ENCODE measurements around the gene KMT2D. TPM values are rescaled to one million over a fixed set of nuclear protein-coding genes. Genes with fewer than 3 reads are reported as not detected.

The KMT2D gene
- total RNA-seq, 4 donors from 2014 or later, result 29.4 to 67.9 (median 47.9) TPM

GRCh38 chr12:49070971-49071370 lies 10.4 kb upstream of the KMT2D start:
- no peak overlapping the region for H3K4me3 ChIP-seq
- no peaks in the 10 kb centered on the region for H3K27me3 ChIP-seq
- intact Hi-C loops (cut with DNase I), result no loop called here
- peaks cover 8 to 20% (median 12%) of the 10 kb centered on the region in 3 donors for H3K4me1 ChIP-seq
- no peaks in the 10 kb centered on the region for H3K36me3 ChIP-seq
- WGBS, 2 donors, result 92 to 93% methylated on average over 11 of the region's 11 CpGs
- DNase-seq, result no peak
- TF ChIP-seq POLR2A (IDR thresholded peaks at IDR 0.05), result no peak
- no peak for TF ChIP-seq CTCF (IDR thresholded peaks at IDR 0.05)
- H3K9me3 ChIP-seq, result no peaks in the 10 kb centered on the region
- no peak overlapping the region for H3K27ac ChIP-seq

- intact Hi-C loops (cut with DNase I), result loop anchor here (10.0 kb wide), 1 partner anchor 55 kb away; no protein-coding TSS in a partner anchor
- 0% methylated on average over 18 to 25 of the region's 60 CpGs for whole genome bisulfite sequencing, 2 donors
These were observed 9.1 kb upstream of the KMT2D start, which contains the start of gene RHEBL1 for GRCh38 chr12:49069507-49070346. Gene RHEBL1 (minus strand): TSS chr12:49069979. CDS start chr12:49069785, 194 bp downstream.

GRCh38 chr12:49068879-49069506 lies 8.4 kb upstream of the KMT2D start:
- Histone ChIP-seq H3K36me3 (no peaks in the 10 kb centered on the region), H3K27ac (peak overlapping the region; percentile 71 to 90 (median 82)), H3K27me3 (no peaks in the 10 kb centered on the region), H3K4me1 (peaks cover 8 to 23% (median 12%) of the 10 kb centered on the region in 3 donors), H3K4me3 (peak overlapping the region; percentile 64 to 86 (median 73)), H3K9me3 (no peaks in the 10 kb centered on the region)
- intact Hi-C loops (cut with DNase I), result loop anchor here (10.0 kb wide), 1 partner anchor 56 kb away; no protein-coding TSS in a partner anchor
- TF ChIP-seq POLR2A (IDR thresholded peaks at IDR 0.05) (no peak), CTCF (IDR thresholded peaks at IDR 0.05) (no peak)
- no peak for DNase-seq
- 18 to 25% methylated on average over 20 of the region's 21 CpGs for WGBS, 2 donors

More at GRCh38 chr12:49069507-49070346, 9.1 kb upstream of the KMT2D start, which contains the start of gene RHEBL1:
- H3K36me3 ChIP-seq, result no peaks in the 10 kb centered on the region
- H3K27ac ChIP-seq, result peak within 1 kb of the TSS; percentile 71 to 90 (median 82)
- H3K4me3 ChIP-seq, result peak within 1 kb of the TSS; percentile 64 to 86 (median 73)
- H3K27me3 ChIP-seq, result no peaks in the 10 kb centered on the region
- H3K4me1 ChIP-seq, result peaks cover 8 to 20% (median 12%) of the 10 kb centered on the region in 3 donors
- DNase-seq, result peak; percentile 94
- H3K9me3 ChIP-seq, result no peaks in the 10 kb centered on the region
- TF ChIP-seq POLR2A (IDR thresholded peaks at IDR 0.05), result peak in 2 of 4 donors; percentile 30 to 64
- TF ChIP-seq CTCF (IDR thresholded peaks at IDR 0.05), result peak in 1 of 6 experiments; percentile 50

- intact Hi-C loops (cut with DNase I), result loop anchor here (10.0 kb wide), 1 partner anchor 59 kb away; no protein-coding TSS in a partner anchor
- Histone ChIP-seq H3K9me3 (no peaks in the 10 kb centered on the region), H3K27me3 (no peaks in the 10 kb centered on the region), H3K4me1 (peaks cover 8 to 35% (median 12%) of the 10 kb centered on the region in 3 donors), H3K36me3 (no peaks in the 10 kb centered on the region), H3K27ac (no peak overlapping the region), H3K4me3 (no peak overlapping the region)
- WGBS, 2 donors, result 67 to 81% methylated on average over 4 of the region's 4 CpGs
- DNase-seq, result no peak
- TF ChIP-seq POLR2A (IDR thresholded peaks at IDR 0.05) (no peak), CTCF (IDR thresholded peaks at IDR 0.05) (no peak)
These were observed 5.5 kb upstream of the KMT2D start for GRCh38 chr12:49066120-49066519.
